HepG2 (cell line): ENCODE results near the gene RRBP1. TPM values are rescaled to one million over a fixed set of nuclear protein-coding genes. Genes with fewer than 3 reads are reported as not detected.

Experiments used
- ARID2 ChIP-seq: sonication (generic); formaldehyde crosslinking; IDR thresholded peaks from 2 replicates; pipeline ENCODE4 v1.8.1; 2022; ENCODE audit warnings: mild to moderate bottlenecking, missing genetic modification reagents, borderline replicate concordance
- ARID5B ChIP-seq: IDR thresholded peaks from 2 replicates; pipeline ENCODE4 v1.4.0; 2020; ENCODE audit warnings: mild to moderate bottlenecking, missing genetic modification reagents
- BRD4 ChIP-seq: sonication (generic); formaldehyde crosslinking; IDR thresholded peaks from 2 replicates; pipeline ENCODE4 v1.4.0; 2020; ENCODE audit warnings: missing genetic modification reagents
- GMEB1 ChIP-seq: sonication (generic); formaldehyde crosslinking; IDR thresholded peaks from 2 replicates; pipeline ENCODE4 v1.5.1; 2020; ENCODE audit warnings: missing genetic modification reagents, mild to moderate bottlenecking, borderline replicate concordance
- GTF3A ChIP-seq: sonication (generic); formaldehyde crosslinking; conservative IDR thresholded peaks from 2 replicates; pipeline ENCODE4 v1.4.0; 2020; ENCODE audit warnings: mild to moderate bottlenecking, missing genetic modification reagents
- KDM5B ChIP-seq: sonication (generic); formaldehyde crosslinking; IDR thresholded peaks from 2 replicates; pipeline ENCODE4 v1.4.0; 2020; ENCODE audit warnings: missing genetic modification reagents, mild to moderate bottlenecking, borderline replicate concordance
- MLLT10 ChIP-seq: sonication (generic); formaldehyde crosslinking; IDR thresholded peaks from 2 replicates; pipeline ENCODE4 v1.4.0; 2020; ENCODE audit warnings: missing genetic modification reagents
- NFE2L1 ChIP-seq: sonication (generic); formaldehyde crosslinking; IDR thresholded peaks from 2 replicates; pipeline ENCODE4 v1.4.0; 2020; ENCODE audit warnings: missing genetic modification reagents, mild to moderate bottlenecking, borderline replicate concordance
- RBM39 ChIP-seq: fragments of 200-400 bp; formaldehyde crosslinking; IDR thresholded peaks from one replicate; pipeline ENCODE4 v1.6.1; 2018; ENCODE audit warnings: antibody characterized with exemption, mild to moderate bottlenecking, low read depth, low read length; ENCODE audit not compliant: poor library complexity, severe bottlenecking
- TCF12 ChIP-seq, 2 experiments: fragments of 450-650 bp in 1 of 2; sonication (generic) in 1 of 2; formaldehyde crosslinking in 1 of 2; IDR thresholded peaks; 2 replicates each; pipeline versions ENCODE4 v1.6.1 to v1.8.0; 2017 to 2022; ENCODE audit warnings: antibody characterized with exemption in 1 of 2, mild to moderate bottlenecking in 1 of 2, missing genetic modification reagents in 1 of 2, moderate library complexity in 1 of 2
- ZBTB7A ChIP-seq: sonication (generic); formaldehyde crosslinking; IDR thresholded peaks from 2 replicates; pipeline ENCODE4 v1.8.0; 2022; ENCODE audit warnings: mild to moderate bottlenecking, missing genetic modification reagents
- ZFP62 ChIP-seq: sonication (generic); formaldehyde crosslinking; IDR thresholded peaks from 2 replicates; pipeline ENCODE4 v1.4.0; 2020; ENCODE audit warnings: missing genetic modification reagents
- ZNF10 ChIP-seq: sonication (generic); formaldehyde crosslinking; IDR thresholded peaks from 2 replicates; pipeline ENCODE4 v1.4.0; 2020; ENCODE audit warnings: mild to moderate bottlenecking, low read depth, missing genetic modification reagents, borderline replicate concordance
- ZNF234 ChIP-seq: sonication (generic); formaldehyde crosslinking; conservative IDR thresholded peaks from 2 replicates; pipeline ENCODE4 v1.5.1; 2020; ENCODE audit warnings: mild to moderate bottlenecking, missing genetic modification reagents
- ZNF275 ChIP-seq: sonication (generic); formaldehyde crosslinking; IDR thresholded peaks from 2 replicates; pipeline ENCODE4 v1.8.0; 2022; ENCODE audit warnings: missing genetic modification reagents, mild to moderate bottlenecking, inconsistent platforms, borderline replicate concordance
- ZNF3 ChIP-seq: IDR thresholded peaks from 2 replicates; pipeline ENCODE4 v1.7.0; 2017; ENCODE audit warnings: inconsistent platforms
- ZNF343 ChIP-seq: sonication (generic); formaldehyde crosslinking; IDR thresholded peaks from 2 replicates; pipeline ENCODE4 v1.4.0; 2020; ENCODE audit warnings: mild to moderate bottlenecking, missing genetic modification reagents
- ZNF552 ChIP-seq: sonication (generic); formaldehyde crosslinking; IDR thresholded peaks from 2 replicates; pipeline ENCODE4 v1.9.0; 2022; ENCODE audit warnings: missing genetic modification reagents, mild to moderate bottlenecking, borderline replicate concordance
- ZNF556 ChIP-seq: sonication (generic); formaldehyde crosslinking; IDR thresholded peaks from 2 replicates; pipeline ENCODE4 v1.4.0; 2020; ENCODE audit warnings: mild to moderate bottlenecking, missing genetic modification reagents, borderline replicate concordance
- ZNF557 ChIP-seq: sonication (generic); formaldehyde crosslinking; IDR thresholded peaks from 2 replicates; pipeline ENCODE4 v1.4.0; 2020; ENCODE audit warnings: missing genetic modification reagents
- ZNF570 ChIP-seq: sonication (generic); formaldehyde crosslinking; IDR thresholded peaks from 2 replicates; pipeline ENCODE4 v1.4.0; 2020; ENCODE audit warnings: mild to moderate bottlenecking, missing genetic modification reagents, borderline replicate concordance
- ZNF670 ChIP-seq: sonication (generic); formaldehyde crosslinking; IDR thresholded peaks from 2 replicates; pipeline ENCODE4 v1.8.0; 2022; ENCODE audit warnings: mild to moderate bottlenecking, missing genetic modification reagents, borderline replicate concordance
- ZNF777 ChIP-seq: sonication (generic); formaldehyde crosslinking; IDR thresholded peaks from 2 replicates; pipeline ENCODE4 v1.4.0; 2020; ENCODE audit warnings: missing genetic modification reagents
- polyA plus RNA-seq, 8 experiments: library from polyadenylated mRNA; depleted of rRNA in 3 of 8; stranded (reverse) in 7 of 8; unstranded in 1 of 8; fragments of >200 nt; fragmentation: Illumina TruSeq in 4 of 8; extraction: Trizol in 4 of 8; gene quantifications; 2 replicates each; pipeline versions ENCODE4 v1.2.1 to v1.2.3, GENCODE V29; 2011 to 2016; ENCODE audit warnings: low read depth in 4 of 8, missing spikeins in 1 of 8, mixed read lengths in 1 of 8; ENCODE audit not compliant: insufficient read depth in 1 of 8
- total RNA-seq, 5 experiments: library from RNA; depleted of rRNA; stranded (reverse); fragments of >200 nt; fragmentation: Illumina TruSeq; extraction: Trizol; gene quantifications; 2 replicates each; pipeline ENCODE4 v1.2.3, GENCODE V29; 2016; ENCODE audit warnings: low read depth in 1 of 5

The RRBP1 gene
- total and polyA plus RNA-seq, 2 of the 13 experiments (the other 11 are each of a cell fraction or from before 2014, with no cell fraction given) = 150 to 222 TPM

GRCh38 chr20:17682103-17682888 lies at the start of gene RRBP1 (continued):
- peak; percentile 80 for TF ChIP-seq ARID5B (CRISPR knock-in tag)
- no peak for TF ChIP-seq ZNF10
- TF ChIP-seq GMEB1 (CRISPR knock-in tag) = peak; percentile 70
- no peak for TF ChIP-seq ZFP62 (CRISPR knock-in tag)
- TF ChIP-seq BRD4 (CRISPR knock-in tag) = peak; percentile 94
- peak; percentile 97 for TF ChIP-seq ZBTB7A
- peak; percentile 99 for TF ChIP-seq RBM39
- TF ChIP-seq GTF3A (CRISPR knock-in tag) = no peak
- no peak for TF ChIP-seq ZNF552 (CRISPR knock-in tag)
- TF ChIP-seq ZNF570 (CRISPR knock-in tag) = no peak
- no peak for TF ChIP-seq TCF12 (IDR thresholded peaks at IDR 0.05)
- peak; percentile 74; the same call in 1 of the 2 replicates for TF ChIP-seq TCF12 (CRISPR knock-in tag; IDR thresholded peaks at IDR 0.05)
- peak; percentile 99 for TF ChIP-seq ZNF777 (CRISPR knock-in tag)
- TF ChIP-seq MLLT10 = no peak
- TF ChIP-seq ZNF275 (CRISPR knock-in tag) = peak; percentile 85; the same call in 1 of the 2 replicates
- no peak for TF ChIP-seq ZNF556 (CRISPR knock-in tag)
- TF ChIP-seq ZNF3 (CRISPR knock-in tag) = no peak
- peak; percentile 89 for TF ChIP-seq KDM5B (CRISPR knock-in tag)
- TF ChIP-seq ARID2 (CRISPR knock-in tag) = peak; percentile 75; the same call in 1 of the 2 replicates
- no peak; the same call in 1 of the 2 replicates for TF ChIP-seq ZNF557 (CRISPR knock-in tag)
- 0 out of 2 replicates have a peak, but pooled peaks have one; percentile 57 for TF ChIP-seq ZNF234
- no peak; the same call in 1 of the 2 replicates for TF ChIP-seq ZNF343 (CRISPR knock-in tag)
- TF ChIP-seq ZNF670 (CRISPR knock-in tag) = no peak; the same call in 1 of the 2 replicates
- no peak for TF ChIP-seq NFE2L1 (CRISPR knock-in tag)
